ENCODE results near the gene VWF.
A peak's percentile ranks its signal among the peaks of the same experiment; 100 is the strongest.
"Not testable (repeated sequence)": the region's sequence is repeated elsewhere in the genome, so short reads cannot be mapped to it uniquely, and the experiment has no call there.

Gene VWF

DNA sequence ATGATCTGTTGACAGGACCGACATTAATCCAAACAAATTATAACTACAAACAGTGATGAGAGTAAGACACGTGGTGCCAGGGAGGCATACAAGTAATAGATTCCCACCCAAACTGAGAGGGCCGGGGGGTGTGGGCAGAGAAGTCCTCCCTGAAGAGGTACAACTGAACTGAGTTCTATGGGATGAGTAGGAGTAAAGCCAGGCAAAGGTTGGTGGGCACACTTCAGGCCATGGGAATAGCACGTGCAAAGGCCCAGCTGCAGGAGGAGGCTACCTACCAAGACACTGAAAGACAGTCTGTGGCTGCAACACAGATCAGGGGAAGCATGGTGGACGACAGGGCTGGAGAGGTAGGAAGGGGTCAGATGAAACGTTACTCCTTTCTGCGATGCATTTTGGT lies 22.0 kb upstream of the VWF start:
- no peaks in the 10 kb centered on the region for H3K27me3 ChIP-seq (ENCODE audit: control insufficient read depth, insufficient read depth, low read length)
- H3K4me2 ChIP-seq (ENCODE audit: low read length): no peak overlapping the region
- no peaks in the 10 kb centered on the region for H3K9me3 ChIP-seq (ENCODE audit: control insufficient read depth, low read length)
- H2AFZ ChIP-seq: no peak overlapping the region
- H3K4me3 ChIP-seq (ENCODE audit: low read depth, low read length): no peak overlapping the region
- TF ChIP-seq, protein P1, sequence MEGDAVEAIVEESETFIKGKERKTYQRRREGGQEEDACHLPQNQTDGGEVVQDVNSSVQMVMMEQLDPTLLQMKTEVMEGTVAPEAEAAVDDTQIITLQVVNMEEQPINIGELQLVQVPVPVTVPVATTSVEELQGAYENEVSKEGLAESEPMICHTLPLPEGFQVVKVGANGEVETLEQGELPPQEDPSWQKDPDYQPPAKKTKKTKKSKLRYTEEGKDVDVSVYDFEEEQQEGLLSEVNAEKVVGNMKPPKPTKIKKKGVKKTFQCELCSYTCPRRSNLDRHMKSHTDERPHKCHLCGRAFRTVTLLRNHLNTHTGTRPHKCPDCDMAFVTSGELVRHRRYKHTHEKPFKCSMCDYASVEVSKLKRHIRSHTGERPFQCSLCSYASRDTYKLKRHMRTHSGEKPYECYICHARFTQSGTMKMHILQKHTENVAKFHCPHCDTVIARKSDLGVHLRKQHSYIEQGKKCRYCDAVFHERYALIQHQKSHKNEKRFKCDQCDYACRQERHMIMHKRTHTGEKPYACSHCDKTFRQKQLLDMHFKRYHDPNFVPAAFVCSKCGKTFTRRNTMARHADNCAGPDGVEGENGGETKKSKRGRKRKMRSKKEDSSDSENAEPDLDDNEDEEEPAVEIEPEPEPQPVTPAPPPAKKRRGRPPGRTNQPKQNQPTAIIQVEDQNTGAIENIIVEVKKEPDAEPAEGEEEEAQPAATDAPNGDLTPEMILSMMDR (IDR thresholded peaks at IDR 0.05): no peak
- no peak overlapping the region for H3K9ac ChIP-seq
- no peaks in the 10 kb centered on the region for H3K36me3 ChIP-seq (ENCODE audit: control insufficient read depth, insufficient read depth, low read length)
- H3K4me1 ChIP-seq: no peaks in the 10 kb centered on the region
- no peaks in the 10 kb centered on the region for H3K79me2 ChIP-seq
- H3K27ac ChIP-seq: no peak overlapping the region

DNA sequence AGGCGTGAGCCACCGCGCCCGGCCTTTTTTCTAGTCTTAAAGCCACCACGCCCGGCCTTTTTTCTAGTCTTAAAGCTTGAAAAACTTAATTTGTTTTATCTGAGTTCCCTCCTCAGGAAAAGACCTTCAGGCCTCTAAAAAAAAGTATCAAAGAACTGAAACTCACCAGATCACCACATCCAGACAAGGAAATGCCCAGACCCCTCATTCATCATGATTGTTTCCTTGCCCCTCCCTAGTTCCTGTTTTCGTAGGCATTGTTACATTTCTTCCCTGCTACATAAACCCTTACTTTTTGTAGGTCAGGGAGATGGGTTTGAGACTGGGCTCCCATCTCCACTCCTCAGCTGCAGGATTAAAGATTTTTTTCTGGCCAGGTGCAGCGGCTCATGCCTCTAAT lies 21.1 kb upstream of the VWF start:
- no peak overlapping the region for H2AFZ ChIP-seq
- no peaks in the 10 kb centered on the region for H3K36me3 ChIP-seq (ENCODE audit: control insufficient read depth, insufficient read depth, low read length)
- H3K4me1 ChIP-seq: no peaks in the 10 kb centered on the region
- TF ChIP-seq, protein P1 (IDR thresholded peaks at IDR 0.05): no peak
- no peaks in the 10 kb centered on the region for H3K27me3 ChIP-seq (ENCODE audit: control insufficient read depth, insufficient read depth, low read length)
- H3K9ac ChIP-seq: no peak overlapping the region
- H3K4me3 ChIP-seq (ENCODE audit: low read depth, low read length): no peak overlapping the region
- H3K79me2 ChIP-seq: no peaks in the 10 kb centered on the region
- no peaks in the 10 kb centered on the region for H3K9me3 ChIP-seq (ENCODE audit: control insufficient read depth, low read length)
- no peak overlapping the region for H3K4me2 ChIP-seq (ENCODE audit: low read length)
- no peak overlapping the region for H3K27ac ChIP-seq

DNA sequence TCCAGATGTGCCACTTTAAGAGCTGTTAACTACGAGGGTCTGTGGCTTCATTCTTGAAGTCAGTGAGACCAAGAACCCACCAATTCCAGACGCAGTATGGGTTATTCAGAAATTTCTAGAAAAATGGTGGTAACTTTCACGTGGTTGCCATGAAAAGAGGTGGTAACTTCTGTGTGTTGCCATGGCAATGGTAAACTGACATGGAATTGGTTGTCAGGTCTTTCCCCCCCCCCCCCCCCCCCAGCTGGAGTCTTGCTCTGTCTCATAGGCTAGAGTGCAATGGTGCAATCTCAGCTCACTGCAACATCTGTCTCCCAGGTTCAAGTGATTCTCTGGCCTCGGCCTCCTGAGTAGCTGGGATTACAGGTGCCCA lies 18.8 kb upstream of the VWF start:
- Histone ChIP-seq H3K9ac (no peak overlapping the region), H3K27me3 (ENCODE audit: control insufficient read depth, insufficient read depth, low read length) (no peaks in the 10 kb centered on the region), H3K4me3 (ENCODE audit: low read depth, low read length) (no peak overlapping the region), H3K4me2 (ENCODE audit: low read length) (no peak overlapping the region), H3K9me3 (ENCODE audit: control insufficient read depth, low read length) (no peaks in the 10 kb centered on the region), H2AFZ (no peak overlapping the region), H3K4me1 (no peaks in the 10 kb centered on the region), H3K36me3 (ENCODE audit: control insufficient read depth, insufficient read depth, low read length) (no peaks in the 10 kb centered on the region), H3K27ac (no peak overlapping the region), H3K79me2 (no peaks in the 10 kb centered on the region)
- TF ChIP-seq, protein P1 (IDR thresholded peaks at IDR 0.05): no peak

DNA sequence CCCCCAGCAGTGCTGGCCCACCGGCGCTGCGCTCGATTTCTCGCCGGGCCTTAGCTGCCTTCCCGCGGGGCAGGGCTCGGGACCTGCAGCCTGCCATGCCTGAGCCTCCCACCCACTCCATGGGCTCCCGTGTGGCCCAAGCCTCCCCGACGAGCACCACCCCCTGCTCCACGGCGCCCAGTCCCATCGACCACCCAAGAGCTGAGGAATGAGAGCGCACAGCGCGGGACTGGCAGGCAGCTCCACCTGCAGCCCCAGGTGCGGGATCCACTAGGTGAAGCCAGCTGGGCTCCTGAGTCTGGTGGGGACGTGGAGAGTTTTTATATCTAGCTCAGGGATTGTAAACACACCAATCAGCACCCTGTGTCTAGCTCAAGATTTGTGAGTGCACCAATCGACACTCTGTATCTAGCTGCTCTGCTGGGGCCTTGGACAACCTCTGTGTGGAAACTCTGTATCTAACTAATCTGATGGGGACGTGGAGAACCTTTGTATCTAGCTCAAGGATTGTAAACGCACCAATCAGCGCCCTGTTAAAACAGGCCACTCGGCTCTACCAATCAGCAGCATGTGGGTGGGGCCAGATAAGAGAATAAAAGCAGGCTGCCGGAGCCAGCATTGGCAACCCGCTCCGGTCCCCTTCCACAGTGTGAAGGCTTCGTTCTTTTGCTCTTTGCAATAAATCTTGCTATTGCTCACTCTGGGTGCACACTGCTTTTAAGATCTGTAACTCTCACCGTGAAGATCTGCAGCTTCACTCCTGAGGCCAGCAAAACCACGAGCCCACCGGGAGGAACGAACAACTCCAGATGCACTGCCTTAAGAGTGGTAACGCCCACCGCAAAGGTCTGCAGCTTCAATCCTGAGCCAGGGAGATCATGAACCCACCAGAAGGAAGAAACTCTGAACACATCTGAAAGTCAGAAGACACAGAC lies 18.2 kb upstream of the VWF start:
- not testable (repeated sequence) for H3K9me3 ChIP-seq (ENCODE audit: control insufficient read depth, low read length); H3K4me1 ChIP-seq; H2AFZ ChIP-seq; H3K4me3 ChIP-seq (ENCODE audit: low read depth, low read length); H3K27ac ChIP-seq; H3K27me3 ChIP-seq (ENCODE audit: control insufficient read depth, insufficient read depth, low read length); H3K36me3 ChIP-seq (ENCODE audit: control insufficient read depth, insufficient read depth, low read length); H3K79me2 ChIP-seq; H3K9ac ChIP-seq; H3K4me2 ChIP-seq (ENCODE audit: low read length)

DNA sequence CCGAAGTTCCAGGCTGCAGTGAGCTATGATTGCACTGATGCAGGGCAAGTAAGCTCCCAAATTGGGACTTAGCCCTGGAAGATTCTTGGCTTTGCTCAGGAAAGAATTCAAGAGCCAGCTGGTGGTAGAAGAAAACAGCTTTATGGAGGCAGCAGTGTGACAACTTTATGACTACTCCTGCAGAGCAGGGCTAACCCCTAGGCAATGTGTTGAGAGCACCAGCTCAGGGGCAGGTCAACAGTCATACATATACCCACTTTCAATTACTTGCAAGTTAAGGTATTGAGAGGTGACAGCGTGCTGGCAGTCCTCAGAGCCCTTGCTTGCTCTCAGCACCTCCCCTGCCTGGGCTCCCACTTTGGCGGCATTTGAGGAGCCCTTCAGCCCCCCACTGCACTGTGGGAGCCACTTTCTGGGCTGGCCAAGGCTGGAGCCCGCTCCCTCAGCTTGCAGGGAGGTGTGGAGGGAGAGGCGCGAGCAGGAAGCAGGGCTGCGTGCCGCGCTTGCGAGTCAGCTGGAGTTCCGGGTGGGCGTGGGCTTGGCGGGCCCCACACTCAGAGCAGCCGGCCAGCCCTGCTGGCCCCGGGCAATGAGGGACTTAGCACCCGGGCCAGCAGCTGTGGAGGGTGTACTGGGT lies 17.4 kb upstream of the VWF start:
- H3K4me3 ChIP-seq (ENCODE audit: low read depth, low read length); H3K4me2 ChIP-seq (ENCODE audit: low read length); H3K36me3 ChIP-seq (ENCODE audit: control insufficient read depth, insufficient read depth, low read length); H3K4me1 ChIP-seq; H3K79me2 ChIP-seq; H2AFZ ChIP-seq; H3K9me3 ChIP-seq (ENCODE audit: control insufficient read depth, low read length); H3K9ac ChIP-seq; H3K27me3 ChIP-seq (ENCODE audit: control insufficient read depth, insufficient read depth, low read length): not testable (repeated sequence)
- peak overlapping the region; percentile 33 for H3K27ac ChIP-seq
